NCI-H2107 treated with DMSO at 0.1 percent for 48 hours (cell line): ENCODE results near the gene CRTC1.

Experiments
- DNase-seq: peaks from one replicate; lab custom pipeline; 2025; ENCODE audit not compliant: unreplicated experiment; lab: John Stamatoyannopoulos, UW

Gene CRTC1

DNA sequence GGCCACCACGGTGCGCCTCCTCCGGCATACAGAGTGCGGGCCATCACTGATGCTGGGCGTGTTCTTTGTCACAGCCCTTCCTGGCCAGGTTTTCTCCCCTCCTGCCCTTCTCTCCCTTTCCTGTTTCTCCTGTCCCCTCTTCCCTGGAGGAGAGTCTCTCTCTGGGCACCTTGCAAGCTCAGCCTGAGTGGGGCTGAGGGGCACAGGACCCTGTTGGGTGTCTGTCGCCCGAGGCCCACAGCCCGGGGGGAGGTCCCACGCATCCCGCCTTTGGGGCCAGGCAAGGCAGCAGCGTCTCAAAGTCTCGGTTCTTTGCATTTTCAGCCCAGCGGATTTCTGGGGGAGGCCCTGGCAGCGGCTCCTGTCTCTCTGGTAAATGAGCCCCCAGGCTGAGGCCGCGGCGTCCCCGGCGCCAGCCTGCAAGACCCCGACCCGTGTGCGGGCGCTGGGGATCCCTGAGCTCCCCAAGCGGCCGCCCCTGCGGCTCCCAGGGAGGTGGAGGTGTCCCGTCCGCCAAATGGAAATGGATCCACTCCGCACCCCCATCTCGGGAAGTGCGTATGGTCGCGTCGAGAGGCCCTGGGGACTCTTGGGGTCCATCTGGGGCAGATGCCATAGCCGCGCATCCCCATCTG, 60.4 kb downstream of the CRTC1 start:
- no peak for DNase-seq

DNA sequence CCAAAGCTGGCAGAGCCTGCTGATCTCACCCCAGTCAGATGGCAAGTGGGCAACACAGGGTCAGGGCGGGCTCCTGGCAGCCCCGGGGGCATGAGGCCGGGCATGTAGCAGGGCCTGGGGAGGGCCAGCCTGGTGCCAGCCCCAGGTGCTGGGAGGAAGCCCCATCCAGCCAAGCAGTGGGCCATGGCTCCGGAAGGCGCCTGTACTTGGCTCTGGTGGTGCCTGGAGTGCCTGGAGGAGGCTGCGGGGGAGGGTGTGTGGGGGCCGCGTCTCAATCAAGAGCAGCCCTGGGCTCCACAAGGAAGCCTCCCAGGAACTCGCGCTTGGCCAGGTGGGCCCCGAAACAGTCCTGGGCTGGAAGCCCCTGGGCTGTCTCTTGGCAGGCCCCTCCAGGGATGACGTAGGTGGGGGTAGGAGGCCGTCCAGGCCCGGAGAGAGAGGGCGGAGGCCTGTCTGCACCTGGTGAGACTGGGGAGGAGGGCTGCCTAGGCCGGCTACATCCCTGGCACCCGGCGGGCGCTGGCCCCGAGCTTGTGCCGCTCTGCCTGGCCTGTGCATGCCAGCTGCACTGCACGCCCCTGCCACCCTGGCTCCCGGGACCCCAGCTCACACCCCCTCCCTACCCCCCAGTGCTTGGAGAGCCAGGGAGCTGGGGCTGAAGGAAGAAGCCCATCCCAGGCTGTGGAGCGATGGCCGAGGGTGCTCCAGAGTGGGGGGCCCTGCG, 61.7 kb downstream of the CRTC1 start:
- DNase-seq = no peak

DNA sequence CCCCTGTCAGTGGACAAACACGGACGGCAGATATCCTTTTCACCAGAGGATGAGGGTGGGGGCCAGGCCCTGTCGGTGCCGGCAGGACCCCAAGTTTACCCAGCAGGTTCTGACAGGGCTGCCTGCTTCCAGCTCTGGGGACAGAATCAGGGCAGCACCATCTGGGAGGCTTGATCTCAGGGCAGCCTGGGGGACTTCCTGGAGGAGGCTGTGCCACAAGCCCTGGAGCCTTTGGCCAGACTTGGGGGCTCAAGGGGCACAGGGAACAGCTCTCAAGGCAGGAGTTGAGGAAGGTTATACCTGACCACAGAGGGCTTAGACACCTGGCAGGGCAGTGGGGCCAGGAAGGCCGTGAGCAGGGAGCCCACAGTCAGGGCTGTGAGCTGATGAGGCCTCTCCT, 62.5 kb downstream of the CRTC1 start:
- DNase-seq = no peak

DNA sequence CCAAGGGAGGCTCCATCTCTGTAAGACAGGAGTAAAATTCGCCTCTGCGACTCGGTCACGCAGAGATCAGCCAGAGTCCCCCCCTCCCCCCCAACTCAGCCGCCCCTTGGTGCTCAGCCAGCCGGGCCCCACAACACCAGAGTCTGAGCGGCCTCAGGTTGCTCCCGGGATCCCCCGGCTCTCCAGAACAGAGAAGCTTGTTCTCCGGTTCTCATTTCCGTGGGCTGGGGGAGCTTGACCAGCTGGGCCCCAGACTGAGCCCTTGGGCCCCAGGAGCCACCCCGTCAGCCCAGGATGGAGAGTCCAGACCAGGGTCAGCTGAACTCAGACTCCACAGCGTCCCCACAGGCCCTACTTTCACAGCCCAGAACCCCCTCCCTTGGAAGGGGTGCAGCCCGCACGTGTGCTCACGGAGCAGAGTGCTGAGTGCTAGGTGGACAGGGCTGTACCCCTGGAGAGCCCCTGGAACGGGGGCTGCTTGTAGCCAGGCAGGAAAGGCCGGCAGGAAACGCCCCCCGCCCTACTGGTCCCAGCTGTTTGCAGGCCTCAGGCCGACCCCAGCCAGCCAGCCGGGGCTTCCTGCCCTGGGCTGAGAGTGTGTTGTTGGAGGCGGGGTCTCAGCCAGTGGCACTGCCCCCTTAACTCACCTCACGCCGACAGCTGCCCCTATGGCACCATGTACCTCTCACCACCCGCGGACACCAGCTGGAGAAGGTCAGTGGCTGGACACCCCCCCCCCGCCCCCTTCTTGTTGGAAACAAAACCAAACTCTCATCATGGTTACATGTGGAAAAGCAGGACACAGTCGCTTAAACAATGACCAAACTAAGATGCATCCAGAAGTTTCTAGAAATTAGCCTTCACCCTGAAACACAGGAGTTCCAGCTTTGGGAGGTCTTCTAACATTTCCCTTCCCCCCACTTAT, 63.2 kb downstream of the CRTC1 start:
- no peak for DNase-seq

DNA sequence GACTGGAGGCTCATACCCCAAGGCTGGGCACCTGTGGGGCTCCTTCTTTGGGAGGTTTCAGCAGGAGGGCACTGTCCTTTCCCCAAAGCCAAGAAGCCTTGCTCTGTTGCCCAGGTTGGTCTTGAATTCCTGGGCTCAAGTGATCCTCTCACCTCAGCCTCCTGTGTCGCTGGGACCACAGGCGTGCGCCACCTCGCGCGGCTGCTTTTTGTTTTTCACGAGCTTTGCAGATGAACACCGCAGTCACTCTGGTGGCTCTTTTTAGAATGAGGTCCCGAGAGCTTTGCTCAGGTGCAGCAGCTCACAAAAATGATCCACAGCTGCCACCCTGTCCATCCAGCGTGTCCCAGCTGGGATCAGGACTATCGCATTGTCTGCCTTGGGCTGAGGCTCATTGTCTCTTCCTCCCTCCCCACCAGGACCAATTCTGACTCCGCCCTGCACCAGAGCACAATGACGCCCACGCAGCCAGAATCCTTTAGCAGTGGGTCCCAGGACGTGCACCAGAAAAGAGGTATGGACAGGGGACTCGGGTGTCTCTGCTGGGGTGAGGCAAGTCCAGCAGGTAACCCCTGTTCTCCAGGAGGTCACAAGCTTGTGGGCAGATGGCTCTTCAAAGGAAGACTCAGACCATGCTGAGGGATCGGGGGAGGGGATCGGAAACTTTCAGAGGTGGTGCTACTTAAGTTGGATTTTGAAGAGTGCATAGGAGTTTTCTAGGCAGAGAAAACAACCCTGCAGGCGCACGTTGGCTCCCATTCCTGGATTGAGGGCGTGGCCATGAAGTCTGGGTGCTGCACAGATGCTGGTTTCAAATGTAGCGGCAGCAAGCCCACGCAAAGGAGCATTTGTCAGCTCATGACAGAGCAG, 66.1 kb downstream of the CRTC1 start:
- DNase-seq = no peak

DNA sequence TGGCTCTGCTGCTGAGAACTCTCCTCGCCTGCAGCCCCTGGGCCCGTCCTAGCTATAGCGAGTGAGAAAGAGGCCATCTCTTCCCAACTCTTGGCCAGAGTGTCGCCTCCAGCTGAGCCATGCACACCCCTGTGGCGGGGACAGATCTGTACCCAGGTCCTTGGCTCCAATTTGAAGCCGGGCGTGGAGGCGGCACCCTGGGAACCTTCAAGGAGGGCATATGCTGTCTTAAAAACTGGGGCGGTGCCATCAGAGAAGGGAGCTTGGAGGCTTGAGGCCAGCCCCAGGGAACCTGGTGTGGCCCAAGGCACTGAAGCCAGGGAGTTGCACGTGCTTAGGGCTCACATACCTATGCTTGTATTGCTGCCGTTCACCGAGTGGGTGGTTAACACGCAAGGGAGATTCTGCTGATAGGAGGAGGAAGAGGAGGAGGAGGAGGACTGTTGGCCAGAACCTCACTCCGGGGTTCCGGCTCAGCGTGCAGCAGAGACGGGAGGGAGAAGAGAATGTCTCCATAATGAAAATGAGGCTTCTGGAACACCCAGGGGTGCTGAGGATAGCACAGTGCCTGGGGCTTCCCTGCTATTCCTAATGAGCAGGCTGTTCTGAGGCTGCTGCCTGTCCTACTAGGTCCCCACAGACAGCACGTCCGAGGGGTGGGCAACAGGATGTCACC, 67.0 kb downstream of the CRTC1 start:
- DNase-seq = no peak

DNA sequence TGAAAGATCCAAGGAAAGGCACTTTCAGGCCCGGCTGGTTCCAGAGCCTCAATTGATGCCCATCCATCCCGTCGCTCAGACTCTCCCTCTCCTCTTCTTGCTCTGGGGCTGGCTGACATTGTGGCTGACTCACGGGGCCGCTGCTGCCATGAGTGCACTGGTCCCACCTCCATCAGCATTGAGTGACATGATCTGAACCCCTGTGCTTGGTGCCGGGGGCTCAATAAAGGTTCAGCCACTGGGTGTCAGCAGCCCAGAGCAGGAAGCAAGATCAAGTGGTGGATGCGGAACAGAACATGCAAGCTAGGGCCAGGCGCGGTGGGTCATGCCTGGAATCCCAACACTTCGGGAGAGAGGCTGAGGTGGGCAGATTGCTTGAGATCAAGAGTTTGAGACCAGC, 68.1 kb downstream of the CRTC1 start:
- no peak for DNase-seq

DNA sequence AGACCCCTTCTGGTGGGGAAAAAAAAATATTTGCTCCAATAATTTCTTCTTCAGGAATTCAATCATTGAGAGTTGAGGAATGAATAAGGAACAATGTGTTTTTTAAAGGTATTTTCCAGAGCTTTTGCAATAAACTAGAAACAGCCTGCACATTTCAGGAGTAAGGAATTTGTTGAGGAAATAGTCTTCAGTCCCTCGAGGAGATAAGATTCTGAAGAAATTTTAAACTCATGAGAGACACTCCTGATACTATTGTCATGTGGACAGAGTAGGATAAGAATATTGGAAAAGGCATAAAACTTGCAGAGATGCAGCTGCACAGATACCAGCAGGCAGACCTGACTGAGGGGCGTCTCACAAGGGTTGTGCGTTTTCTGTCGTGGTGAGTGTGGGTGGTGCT, 71.0 kb downstream of the CRTC1 start:
- DNase-seq = no peak

DNA sequence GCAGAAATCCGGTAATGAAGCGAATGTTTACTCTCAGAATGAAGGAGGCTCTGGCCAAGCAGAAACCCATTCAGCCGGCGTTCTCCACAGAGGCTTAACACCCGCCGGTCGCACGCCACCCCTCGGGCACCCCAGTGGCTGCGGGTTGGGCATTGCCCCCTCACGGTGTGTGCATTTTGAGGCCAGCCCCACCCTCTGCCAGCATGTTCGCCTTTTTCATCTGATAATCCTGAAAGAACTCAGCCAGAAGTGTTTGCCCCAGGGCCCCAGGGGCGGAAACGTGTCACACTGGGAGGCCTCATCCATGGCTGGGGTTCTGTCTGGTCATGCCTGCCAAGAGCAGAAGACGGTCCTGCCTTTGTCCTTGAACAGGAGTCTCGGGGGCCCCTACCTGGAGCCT, 73.4 kb downstream of the CRTC1 start:
- no peak for DNase-seq

DNA sequence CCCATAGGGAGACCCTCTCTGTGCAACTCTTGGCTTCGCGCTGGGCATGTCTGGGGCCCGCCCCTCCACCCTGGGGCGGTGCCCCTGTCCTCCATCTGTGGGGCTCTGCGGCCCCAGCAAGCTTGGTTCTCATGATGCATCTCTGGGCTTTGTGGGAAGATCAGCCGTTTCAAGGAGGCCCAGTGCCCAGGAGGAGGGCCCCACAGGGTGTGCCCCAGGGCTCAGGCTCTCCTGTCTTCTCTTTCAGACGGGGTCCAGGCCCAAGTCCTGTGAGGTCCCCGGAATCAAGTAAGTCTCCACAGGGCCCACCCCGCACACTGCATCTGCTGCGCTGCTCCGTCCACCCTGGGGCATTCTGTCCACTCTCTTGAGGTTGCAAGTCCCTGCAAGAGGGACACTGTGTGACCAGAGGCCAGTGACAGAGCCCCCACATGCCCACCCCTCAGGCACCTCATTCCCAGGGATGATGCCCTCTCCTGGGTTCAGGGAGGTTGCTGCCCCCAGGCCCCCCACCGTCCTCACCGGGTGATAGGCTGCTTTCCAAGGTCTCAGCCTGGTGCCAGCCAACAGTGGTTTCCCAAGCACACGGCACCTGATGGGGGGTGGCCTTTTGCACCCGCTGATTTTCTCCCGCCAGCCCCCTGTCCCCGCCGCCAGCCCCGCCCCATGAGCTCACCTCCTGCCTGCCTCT, 76.0 kb downstream of the CRTC1 start:
- no peak for DNase-seq

DNA sequence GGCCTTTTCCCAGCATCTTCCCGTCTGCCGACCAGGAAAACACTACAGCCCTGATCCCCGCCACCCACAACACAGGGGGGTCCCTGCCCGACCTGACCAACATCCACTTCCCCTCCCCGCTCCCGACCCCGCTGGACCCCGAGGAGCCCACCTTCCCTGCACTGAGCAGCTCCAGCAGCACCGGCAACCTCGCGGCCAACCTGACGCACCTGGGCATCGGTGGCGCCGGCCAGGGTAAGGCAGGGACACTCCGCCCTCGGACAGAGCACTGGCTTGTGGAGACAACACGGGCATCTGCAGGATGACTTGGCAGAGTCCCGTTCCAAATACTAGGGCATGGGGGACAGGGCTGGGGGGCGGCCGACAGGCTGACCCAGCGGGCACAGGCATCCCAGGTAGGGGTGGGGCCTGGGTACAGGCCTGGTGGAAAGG, 76.5 kb downstream of the CRTC1 start:
- no peak for DNase-seq

DNA sequence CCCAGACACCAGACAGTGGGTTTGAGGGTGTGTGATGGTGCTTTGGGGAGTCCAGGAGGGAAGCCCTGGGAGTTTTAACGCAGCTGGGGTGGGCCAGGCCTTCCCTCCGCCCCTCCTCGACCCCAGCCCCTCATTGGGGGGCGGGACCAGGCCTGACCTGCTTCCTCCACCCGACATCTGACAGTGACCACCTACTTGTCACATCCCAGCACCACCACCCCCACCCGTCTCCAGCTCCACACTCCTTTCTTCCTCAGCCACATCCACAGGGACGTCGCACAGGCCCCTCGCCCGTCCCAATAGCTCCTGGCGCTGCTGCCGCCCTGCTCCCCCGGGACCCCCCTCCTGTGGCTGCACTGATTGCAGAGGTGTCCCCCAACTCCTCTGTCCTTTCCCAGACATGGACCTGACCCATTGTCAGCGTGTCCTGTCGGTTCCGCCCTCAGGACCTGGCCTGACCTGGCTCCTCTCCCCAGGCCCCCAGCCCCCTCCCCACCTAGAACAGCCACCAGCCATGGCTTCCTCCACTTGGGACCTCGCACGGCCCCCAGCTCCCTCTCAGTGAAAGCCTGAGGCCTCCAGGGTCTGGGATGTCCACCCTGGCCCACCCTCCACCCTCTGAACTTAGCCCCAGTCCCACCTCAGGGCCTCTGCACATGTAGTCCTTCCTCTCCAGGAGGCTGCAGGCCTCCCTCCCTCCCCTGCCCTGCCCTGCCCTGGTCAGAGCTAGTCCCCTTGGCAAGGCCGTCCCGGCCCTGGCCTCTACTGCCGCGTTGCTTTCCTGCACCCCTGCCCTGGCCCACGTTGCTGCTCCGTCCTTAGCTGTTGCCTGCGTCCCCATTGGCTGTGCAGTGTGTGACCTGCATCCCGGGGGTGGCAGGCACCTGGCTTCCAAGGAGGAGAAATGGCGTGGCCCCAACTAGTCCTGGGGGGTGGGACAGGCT, 77.2 kb downstream of the CRTC1 start:
- no peak for DNase-seq

DNA sequence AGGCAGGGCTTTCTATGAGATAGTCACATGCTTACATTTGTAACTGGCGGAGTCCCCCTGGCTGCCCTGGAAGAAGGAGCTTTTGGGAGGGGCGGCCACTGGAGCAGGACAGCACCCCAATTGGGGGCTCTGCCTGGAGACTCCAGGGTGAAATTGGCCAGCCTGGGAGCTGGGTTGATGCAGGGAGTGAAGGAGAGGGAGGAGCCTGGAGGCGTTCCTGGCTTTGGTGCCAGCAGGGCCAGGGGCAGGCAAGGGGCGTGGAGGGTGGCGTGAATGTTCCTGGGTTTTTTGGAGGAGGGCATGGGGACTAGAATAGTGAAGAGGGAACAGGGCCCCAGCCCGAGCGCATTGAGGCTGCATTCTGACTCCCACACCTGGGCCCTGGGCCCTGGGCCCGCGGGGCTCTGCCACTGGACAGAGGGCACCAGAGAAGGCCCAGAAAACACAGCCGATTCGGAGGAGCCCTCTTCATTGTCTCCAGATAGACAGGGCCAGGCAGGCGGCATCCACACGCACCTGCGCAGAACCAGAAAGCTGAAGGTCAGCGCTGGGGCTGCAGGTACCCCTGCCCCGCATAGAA, 78.1 kb downstream of the CRTC1 start:
- DNase-seq = no peak

DNA sequence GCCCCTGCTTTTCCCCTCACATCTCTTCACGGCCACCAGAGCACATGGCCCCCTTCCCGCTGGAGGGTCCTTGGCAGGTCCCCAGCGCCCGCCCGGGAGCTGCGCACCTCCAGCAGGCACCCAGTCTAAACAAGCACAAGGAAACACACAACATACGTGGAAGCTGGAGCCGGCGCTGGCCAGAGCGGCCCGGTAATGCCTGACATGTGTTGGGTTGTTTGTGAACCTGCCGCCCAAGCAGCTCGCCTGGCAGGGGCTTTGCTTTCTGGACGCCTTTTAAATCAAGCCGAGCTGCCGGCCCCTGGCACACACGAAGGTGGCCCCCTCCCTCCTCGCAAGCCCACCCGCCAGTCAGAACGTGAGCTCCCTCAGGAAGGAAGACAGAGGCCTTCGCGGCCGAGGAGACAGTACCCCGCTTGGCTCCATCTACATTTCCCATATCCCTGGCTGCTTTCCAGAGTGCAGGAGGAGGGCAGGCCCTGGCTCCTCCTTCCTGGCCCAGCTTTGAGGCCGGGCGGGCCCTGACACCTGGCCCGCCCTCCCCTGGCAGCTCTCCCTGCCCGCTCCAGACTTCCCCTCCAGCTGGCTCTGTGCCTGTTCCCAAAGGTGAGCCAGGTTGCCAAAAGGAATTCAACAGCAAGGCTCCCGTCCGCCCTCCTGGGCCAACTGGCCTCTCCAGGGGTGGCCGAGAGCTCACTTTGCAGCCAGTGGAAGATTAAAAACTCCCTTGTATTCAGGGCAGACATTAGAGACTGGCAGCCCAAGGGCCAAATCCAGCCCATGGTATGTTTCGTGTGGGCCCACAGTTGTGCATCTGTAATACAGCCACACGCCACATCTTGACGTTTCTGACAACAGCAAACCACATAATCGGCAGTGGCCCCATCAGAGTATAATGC, 78.9 kb downstream of the CRTC1 start:
- peak; percentile 43 for DNase-seq

DNA sequence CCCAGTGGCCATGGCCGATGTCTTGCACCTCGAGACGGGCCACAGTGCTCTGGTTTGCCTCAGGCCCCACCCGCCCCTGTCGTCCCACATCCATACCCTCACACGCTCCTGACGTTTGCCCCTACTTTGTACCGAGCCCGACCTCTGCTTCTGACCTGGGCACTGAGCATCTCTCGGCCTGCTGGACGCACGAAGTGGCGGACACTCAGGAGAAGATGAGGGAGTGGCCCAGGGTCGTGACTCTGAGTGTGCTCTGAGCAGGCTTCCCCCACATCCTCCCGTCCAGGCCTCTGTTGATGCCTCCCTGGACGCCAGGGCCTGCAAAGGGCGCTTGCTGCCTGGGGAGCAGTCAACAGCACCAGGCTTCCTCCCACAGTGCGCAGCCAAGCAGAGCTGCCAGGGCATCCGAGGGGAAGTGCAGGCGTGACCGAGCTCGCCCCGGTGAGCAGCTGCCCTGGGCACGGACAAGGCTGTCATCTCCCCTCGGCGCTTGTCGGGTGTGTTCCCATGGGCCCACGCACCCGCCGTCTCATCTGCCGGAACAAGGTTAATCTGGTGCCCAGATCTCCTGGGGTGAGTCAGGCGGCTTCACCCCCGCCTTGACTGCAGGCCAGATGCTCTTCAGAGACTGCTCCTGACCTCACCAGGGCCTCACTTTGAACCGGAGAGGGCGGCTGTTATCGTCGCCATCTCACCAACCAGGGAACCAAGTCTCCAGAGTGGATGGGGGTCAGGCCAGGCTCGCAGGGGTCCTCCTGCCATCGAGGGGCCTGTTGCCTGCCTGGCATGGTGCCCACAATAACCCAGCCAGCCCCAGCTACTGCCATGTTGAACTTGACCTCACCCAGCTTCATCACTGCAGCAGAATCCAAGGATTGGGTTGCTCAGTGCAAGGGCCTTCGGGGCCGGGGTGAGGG, 80.5 kb downstream of the CRTC1 start:
- DNase-seq = no peak

DNA sequence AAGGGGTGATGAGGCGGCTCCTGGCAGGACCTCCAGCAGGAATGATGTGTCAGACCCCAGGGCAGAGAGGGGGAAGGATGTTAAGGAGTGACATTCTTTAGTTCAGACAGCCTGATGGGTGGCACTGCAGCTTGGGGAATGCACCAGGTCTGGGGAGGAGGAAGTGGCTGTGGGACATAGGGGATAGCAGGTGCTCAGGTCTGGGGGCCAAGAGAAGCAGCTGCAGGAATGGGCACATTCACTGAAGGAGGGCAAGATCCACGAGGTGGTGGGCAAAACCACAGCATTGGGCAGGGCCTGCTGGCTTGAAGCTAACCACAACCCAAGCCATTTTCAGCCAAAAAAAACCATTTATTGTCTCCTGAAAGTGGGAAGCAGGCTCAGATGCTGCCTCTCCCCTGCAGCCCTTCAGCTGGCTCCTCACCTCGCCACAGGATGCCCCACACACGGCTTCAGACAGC, 81.1 kb downstream of the CRTC1 start:
- no peak for DNase-seq
